ENCODE results near the gene ISM1. TPM values are rescaled to one million over a fixed set of nuclear protein-coding genes. Genes with fewer than 3 reads are reported as not detected.

The ISM1 gene
- total RNA-seq, 2 donors from 2014 or later = 0.09 to 0.34 TPM

DNA sequence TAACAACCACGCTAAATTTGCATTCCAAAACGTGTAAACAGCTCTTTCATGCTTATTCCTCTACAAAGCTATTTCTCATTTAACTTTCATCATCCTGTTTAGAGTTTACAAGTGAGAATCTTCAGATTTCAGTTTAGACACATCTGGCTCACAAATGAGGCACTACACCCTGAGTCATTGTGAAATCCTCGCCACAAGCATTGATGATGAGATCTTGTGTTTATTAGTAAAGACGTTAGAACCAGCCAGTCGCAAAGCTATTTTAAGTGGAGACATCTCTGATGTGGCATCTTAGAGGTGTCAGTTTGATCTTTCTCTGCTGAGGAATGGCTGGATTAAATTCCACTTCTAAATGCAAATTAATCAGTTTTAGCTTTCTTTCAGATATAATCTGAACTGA, 8.3 kb upstream of the ISM1 start:
- peak; percentile 91 for ATAC-seq (replicated peaks)
- Mint-ChIP-seq H3K27me3 (peaks cover 34% of the 10 kb centered on the region), H3K4me1 (no peaks in the 10 kb centered on the region), H3K9me3 (no peaks in the 10 kb centered on the region), H3K36me3 (ENCODE audit: low read depth) (no peaks in the 10 kb centered on the region), H3K27ac (no peak overlapping the region), H3K4me3 (no peak overlapping the region)

DNA sequence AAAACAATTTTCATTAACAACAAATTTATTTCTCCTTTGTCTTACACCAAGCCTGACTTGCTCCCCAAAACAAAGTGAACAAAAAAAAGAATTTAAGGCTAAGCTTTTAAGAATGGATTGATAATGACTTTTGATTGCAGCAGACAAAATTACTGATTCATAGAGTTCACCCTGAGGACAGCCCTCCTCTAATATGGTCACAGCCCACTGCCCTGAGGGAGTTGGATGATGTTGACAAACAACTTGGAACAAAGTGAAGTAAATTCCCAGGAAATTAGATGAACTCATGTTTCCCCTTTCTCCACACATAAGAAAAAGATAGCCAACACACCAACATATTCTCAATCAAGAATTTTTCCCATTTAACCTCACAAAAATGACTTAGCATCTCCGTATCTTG, 7.7 kb upstream of the ISM1 start:
- no peak for ATAC-seq (replicated peaks)
- Mint-ChIP-seq H3K4me3 (no peak overlapping the region), H3K27ac (no peak overlapping the region), H3K9me3 (no peaks in the 10 kb centered on the region), H3K4me1 (no peaks in the 10 kb centered on the region), H3K36me3 (ENCODE audit: low read depth) (no peaks in the 10 kb centered on the region), H3K27me3 (peaks cover 40% of the 10 kb centered on the region)

DNA sequence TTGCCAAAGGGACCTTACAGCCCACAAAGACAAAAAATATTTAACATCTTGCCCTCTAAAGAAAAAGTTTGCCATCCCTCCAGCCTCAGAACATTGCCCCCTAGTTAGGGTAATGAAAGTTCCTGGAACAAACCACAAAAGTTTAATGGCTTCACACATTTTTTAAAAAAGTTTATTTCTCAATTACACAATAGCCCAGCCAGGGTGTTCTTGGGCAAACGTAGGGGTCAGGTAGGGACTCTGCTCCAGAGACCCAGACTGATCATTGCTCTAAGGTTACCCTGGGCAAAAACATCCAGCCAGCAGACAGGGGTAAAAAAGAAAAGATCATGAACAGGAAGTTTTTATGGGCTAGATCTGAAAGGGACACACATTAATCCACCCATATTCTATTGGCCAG, 4.5 kb upstream of the ISM1 start:
- no peak for ATAC-seq (replicated peaks)
- Mint-ChIP-seq H3K4me1 (peaks cover 5% of the 10 kb centered on the region), H3K27me3 (peaks cover 54% of the 10 kb centered on the region), H3K27ac (no peak overlapping the region), H3K9me3 (no peaks in the 10 kb centered on the region), H3K36me3 (ENCODE audit: low read depth) (peaks cover 7% of the 10 kb centered on the region), H3K4me3 (no peak overlapping the region)

DNA sequence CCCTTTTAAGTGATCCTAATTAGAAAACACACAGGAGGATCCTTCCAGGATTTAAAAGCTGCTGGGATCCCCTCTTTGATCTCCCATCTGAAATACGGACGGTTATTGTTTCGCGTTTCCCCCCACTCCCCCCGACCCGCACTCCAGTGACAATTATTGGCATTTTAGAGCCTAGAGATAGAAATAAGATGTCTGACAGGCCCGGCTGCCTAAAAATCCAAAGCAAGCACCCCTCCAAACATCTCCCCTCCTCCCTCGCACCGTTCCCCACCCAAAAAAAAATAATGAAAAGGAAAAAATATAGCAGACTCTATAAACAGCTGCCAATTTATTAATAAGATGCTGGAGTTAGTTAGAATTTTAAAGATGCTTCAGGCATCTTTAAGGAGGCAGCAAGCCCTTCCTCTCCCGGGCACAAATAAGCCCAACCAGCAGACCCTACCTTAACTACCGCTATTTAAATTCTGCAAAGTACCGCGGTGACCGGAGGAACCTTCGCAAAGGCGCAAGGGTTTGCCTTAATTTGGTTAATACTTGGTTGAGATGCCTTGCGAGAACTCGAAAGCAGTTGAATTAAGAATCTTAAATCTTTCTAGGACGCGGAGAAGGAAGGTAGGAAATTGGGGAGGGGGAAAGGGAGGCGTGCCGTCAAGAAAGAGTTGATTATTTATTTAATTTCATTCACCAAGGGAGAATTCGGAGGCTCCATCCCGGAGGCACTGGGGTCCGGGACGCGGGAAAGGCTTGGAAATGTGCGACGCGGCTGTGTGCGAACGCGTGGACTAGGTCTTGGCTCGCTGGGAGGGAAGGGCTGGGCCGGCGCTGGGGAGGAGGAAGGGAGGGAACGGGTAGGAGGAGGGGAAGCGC, 1.5 kb upstream of the ISM1 start:
- no peaks in the 10 kb centered on the region for H3K9me3 Mint-ChIP-seq
- peaks cover 37% of the 10 kb centered on the region for H3K27me3 Mint-ChIP-seq
- H3K36me3 Mint-ChIP-seq (ENCODE audit: low read depth) = peaks cover 7% of the 10 kb centered on the region
- ATAC-seq (replicated peaks) = no peak
- peak overlapping the region; percentile 74 for H3K4me3 Mint-ChIP-seq
- no peak overlapping the region for H3K27ac Mint-ChIP-seq
- H3K4me1 Mint-ChIP-seq = peaks cover 5% of the 10 kb centered on the region

DNA sequence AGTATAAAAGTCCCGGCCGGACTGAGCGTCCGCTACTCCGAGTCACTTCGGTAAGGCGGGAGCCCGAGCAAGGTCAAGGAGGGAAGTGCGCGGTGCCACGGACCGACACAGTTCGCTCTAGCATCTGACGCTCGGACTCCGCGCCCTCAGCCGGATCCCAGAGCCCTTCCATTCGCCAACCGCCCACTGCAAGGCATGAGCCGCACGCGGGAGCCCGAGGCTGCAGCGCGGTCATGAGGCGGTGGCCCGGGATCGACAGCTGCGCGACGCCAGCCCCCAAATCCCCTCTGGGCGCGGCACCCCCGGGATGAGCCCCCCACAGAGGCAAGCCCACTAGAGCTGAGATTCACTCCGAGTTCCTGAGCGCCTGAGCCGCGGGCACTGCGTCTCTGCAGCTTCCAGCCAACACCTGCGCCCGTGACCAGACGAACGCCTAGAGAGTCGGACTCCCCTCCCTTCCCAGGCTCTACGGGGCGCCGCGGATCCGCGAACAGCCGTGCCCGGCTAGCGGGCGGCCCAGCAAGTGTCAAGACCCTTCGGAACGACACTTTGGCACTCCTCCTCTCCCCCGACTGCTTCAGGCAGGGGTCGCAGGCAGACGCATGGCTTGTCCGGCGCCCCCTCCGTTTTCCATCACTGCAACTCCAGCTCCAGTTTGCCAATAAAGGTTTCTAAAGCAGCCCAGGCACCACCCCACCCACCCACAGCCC, 725 bp upstream of the ISM1 start:
- Mint-ChIP-seq H3K27me3 (peaks cover 32% of the 10 kb centered on the region), H3K36me3 (ENCODE audit: low read depth) (peaks cover 7% of the 10 kb centered on the region), H3K27ac (no peak overlapping the region), H3K4me3 (peak overlapping the region; percentile 74), H3K9me3 (no peaks in the 10 kb centered on the region), H3K4me1 (peaks cover 5% of the 10 kb centered on the region)
- peak; percentile 54 for ATAC-seq (replicated peaks)

DNA sequence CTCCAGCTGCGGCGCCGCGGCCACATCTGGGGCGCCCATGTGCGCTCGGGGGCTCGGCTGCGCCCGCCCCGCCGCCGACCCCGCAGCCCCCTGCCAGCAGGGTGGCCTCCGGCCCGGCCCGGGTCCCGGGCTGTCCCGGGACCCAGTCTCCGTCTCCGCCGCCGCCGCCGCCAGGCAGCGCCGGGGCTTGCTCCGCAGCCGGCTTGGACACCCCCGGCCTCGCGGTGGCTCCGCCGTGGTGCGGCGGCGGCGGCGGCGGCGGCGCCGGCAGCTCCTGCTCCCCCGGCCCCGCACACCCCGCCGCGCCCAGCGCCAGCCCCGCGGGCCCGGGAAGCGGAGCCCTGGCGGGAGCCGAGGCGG, 219 bp downstream of the ISM1 start:
- peaks cover 5% of the 10 kb centered on the region for H3K4me1 Mint-ChIP-seq
- ATAC-seq (replicated peaks) = peak; percentile 40
- H3K27ac Mint-ChIP-seq = no peak overlapping the region
- H3K36me3 Mint-ChIP-seq (ENCODE audit: low read depth) = peaks cover 7% of the 10 kb centered on the region
- peaks cover 3% of the 10 kb centered on the region for H3K9me3 Mint-ChIP-seq
- H3K4me3 Mint-ChIP-seq = no peak overlapping the region
- H3K27me3 Mint-ChIP-seq = peaks cover 28% of the 10 kb centered on the region

DNA sequence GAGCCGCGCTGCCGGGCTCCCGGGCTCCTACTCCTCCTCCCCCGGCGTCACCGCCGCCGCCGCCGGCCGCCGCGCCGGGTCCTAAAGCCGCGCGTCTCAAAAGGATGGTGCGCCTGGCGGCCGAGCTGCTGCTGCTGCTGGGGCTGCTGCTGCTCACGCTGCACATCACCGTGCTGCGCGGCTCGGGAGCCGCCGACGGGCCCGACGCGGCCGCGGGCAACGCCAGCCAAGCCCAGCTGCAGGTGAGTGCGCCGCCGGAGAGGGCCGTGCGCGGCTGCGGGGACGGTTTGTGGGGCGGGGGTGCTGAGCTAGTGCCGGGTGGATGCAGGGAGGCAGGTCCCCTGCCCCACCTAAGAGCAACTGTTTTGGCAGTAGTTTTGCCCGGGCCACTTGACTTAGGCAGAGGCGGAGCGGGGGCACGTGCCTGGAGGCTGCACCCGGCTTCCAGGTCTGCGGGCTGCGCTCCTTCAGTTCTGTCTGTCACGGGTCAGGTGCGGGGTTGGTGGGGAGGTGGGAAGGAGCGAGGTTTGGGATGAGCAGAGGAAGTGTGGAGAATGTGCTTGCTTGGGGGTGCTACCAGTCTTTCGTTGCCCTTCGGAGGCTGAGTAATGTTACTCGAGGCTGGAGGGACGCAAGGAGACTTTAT, 722 bp downstream of the ISM1 start:
- peaks cover 5% of the 10 kb centered on the region for H3K4me1 Mint-ChIP-seq
- ATAC-seq (replicated peaks) = peak; percentile 73
- H3K27me3 Mint-ChIP-seq = peaks cover 25% of the 10 kb centered on the region
- H3K36me3 Mint-ChIP-seq (ENCODE audit: low read depth) = peaks cover 7% of the 10 kb centered on the region
- no peak overlapping the region for H3K27ac Mint-ChIP-seq
- peak overlapping the region; percentile 74 for H3K4me3 Mint-ChIP-seq
- peaks cover 6% of the 10 kb centered on the region for H3K9me3 Mint-ChIP-seq

DNA sequence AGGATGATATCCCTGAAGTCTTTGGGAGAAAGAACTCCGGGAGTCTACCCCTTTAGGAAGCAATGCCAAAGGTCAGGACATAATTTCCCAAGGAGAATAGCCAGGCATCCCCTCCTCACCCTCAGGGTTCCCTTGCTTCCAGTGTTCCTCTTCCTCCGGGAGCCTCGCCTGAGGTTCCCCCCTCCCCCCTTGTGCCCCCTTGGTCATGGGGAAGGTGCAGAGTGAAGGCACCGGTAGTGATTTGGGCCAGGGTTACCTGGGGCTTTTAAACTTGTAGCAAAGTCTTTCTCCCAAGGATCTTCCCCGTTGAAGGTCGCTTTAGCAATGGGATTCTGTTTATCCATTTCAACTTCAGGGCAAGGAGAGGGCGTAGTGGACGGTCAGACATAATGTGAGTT, 1.2 kb downstream of the ISM1 start:
- peak overlapping the region; percentile 74 for H3K4me3 Mint-ChIP-seq
- peaks cover 24% of the 10 kb centered on the region for H3K27me3 Mint-ChIP-seq
- H3K4me1 Mint-ChIP-seq = peaks cover 5% of the 10 kb centered on the region
- H3K27ac Mint-ChIP-seq = no peak overlapping the region
- peaks cover 7% of the 10 kb centered on the region for H3K36me3 Mint-ChIP-seq (ENCODE audit: low read depth)
- no peak for ATAC-seq (replicated peaks)
- H3K9me3 Mint-ChIP-seq = peaks cover 6% of the 10 kb centered on the region

DNA sequence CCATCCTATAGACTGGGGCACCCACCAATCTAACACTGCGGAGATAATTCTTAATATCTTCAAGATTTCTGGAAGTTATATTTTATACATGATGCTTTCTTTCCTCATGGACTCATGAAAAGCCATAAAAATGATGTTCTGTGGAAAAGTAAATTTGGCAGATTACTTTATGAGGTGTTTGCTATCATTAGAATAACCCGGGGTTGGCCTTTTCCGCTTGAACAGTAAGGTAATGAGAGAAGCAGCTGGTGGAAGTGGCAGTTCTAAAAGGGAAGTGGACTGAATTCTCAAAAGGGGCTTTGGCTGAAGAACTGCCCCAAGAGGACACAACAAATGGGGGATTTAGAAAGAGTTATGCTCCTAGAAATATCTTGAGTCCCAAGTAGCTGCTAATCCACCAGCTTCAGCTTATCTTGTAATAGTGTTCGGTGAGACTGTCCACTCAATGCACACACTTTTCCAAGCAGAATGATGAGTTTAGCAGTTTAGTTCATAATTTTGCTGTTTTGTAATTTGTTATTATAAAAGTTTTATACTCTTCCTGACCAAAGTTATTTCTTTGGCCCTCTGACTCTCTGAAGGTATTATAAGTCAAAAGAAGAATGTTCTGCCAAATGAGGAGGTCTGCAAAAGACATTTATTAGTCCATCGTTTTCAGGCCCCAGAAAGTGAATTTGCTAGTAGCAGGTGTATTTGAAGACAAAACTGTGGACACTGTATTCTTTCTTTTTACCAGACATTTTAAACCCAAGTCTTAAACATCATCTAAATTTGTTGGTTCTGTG, 2.9 kb downstream of the ISM1 start:
- peaks cover 7% of the 10 kb centered on the region for H3K36me3 Mint-ChIP-seq (ENCODE audit: low read depth)
- peaks cover 10% of the 10 kb centered on the region for H3K27me3 Mint-ChIP-seq
- no peak overlapping the region for H3K4me3 Mint-ChIP-seq
- peaks cover 10% of the 10 kb centered on the region for H3K4me1 Mint-ChIP-seq
- ATAC-seq (replicated peaks) = no peak
- no peak overlapping the region for H3K27ac Mint-ChIP-seq
- peaks cover 6% of the 10 kb centered on the region for H3K9me3 Mint-ChIP-seq

DNA sequence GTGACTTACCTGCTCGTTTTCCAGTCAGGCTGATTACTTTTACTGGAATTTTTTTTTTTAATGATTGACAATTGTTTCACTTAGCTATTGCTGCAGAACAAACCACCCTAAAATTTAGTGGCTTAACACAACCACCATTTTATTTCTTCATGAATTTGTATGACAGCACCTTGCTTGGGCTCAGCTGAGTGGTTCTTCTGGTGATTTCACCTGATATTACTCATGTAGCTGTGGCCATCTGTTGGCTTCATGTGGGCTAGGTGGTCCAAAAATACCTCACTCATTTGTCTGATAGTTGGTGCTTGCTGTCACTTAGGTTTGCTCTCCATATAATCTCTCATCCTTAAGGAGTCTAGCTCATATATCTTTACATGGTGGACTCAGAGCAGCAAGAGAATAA, 5.3 kb downstream of the ISM1 start:
- ATAC-seq (replicated peaks) = no peak
- Mint-ChIP-seq H3K36me3 (ENCODE audit: low read depth) (no peaks in the 10 kb centered on the region), H3K9me3 (peaks cover 6% of the 10 kb centered on the region), H3K4me3 (no peak overlapping the region), H3K4me1 (peaks cover 27% of the 10 kb centered on the region), H3K27me3 (no peaks in the 10 kb centered on the region), H3K27ac (no peak overlapping the region)

DNA sequence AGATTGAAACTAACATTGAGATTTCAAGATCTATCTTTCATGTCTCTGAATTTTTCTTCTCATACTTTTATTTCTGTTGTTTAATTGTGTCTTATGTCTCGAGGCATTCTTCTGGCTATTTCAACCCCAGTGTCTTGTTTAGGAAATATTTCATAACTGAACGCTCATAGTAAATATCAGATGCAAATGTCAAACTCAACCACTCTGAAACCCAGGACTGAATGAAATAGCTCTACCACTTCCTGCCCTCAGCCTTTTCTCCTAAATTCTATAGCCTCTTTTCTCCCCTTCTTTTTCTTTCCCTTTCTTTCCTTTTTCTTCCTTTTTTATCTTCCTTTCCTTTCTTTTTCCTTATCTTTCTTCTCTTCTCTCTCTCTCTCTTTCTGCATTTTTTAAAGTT, 7.7 kb downstream of the ISM1 start:
- Mint-ChIP-seq H3K36me3 (ENCODE audit: low read depth) (no peaks in the 10 kb centered on the region), H3K4me3 (peak overlapping the region; percentile 34), H3K9me3 (peaks cover 6% of the 10 kb centered on the region), H3K4me1 (peaks cover 32% of the 10 kb centered on the region), H3K27ac (peak overlapping the region; percentile 75), H3K27me3 (no peaks in the 10 kb centered on the region)
- ATAC-seq (replicated peaks) = no peak

DNA sequence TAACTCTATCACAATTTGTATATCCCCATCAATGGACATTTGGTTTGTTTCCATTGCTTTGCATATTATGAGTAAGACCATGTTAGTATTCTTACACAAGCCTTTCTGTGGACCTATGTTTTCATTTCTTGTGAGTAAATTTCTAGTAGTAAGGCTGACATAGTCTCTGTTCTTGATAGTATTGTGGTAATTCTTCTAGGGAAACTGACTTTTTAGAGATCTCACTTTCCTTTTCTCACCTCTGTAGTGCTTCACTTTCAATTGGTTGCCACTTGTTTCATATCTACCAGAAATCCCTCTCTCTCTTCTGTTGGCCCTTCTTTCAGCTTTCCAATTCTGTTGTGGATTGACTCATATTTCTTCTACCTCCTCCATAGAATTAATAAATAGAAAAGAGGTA, 8.5 kb downstream of the ISM1 start:
- peak; percentile 73 for ATAC-seq (replicated peaks)
- Mint-ChIP-seq H3K27me3 (no peaks in the 10 kb centered on the region), H3K4me1 (peaks cover 32% of the 10 kb centered on the region), H3K27ac (peak overlapping the region; percentile 75), H3K36me3 (ENCODE audit: low read depth) (no peaks in the 10 kb centered on the region), H3K4me3 (peak overlapping the region; percentile 34), H3K9me3 (peaks cover 6% of the 10 kb centered on the region)

DNA sequence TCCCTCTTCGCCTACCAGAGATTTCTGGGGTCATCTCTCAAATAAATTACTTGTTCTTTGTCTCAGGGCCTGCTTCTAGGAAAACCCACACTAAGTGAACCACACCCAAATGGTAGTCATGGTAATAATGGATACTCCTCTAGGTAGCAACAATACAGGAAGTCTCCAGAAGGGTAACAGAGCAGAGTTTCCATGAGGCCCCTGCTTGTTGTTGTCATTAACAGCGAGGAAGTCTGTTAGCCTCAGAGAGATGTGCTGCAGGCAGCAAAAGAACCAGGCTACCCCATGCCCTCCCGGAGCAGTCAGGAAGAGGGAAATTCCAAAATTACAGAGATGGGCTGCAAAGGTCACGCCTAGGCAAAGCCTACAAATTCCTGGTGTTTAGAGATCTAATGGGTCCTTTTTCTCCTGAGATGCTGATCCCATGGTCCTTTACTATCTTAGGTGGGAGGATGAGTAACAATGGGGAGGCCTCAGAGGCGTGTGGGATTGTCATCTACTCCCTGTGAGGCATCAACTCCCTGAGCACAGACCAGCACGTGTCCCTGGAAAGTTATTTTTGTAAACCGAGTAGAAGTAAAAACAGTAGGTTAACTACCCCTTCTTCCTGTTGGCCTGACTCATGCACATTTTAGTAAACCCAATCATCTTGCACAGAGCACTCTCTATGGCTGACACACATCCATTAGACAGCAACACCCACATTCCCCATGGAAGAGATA, 10.1 kb downstream of the ISM1 start:
- peak; percentile 79 for ATAC-seq (replicated peaks)
- Mint-ChIP-seq H3K9me3 (peaks cover 4% of the 10 kb centered on the region), H3K36me3 (ENCODE audit: low read depth) (no peaks in the 10 kb centered on the region), H3K4me3 (peak overlapping the region; percentile 34), H3K27ac (peak overlapping the region; percentile 64), H3K27me3 (no peaks in the 10 kb centered on the region), H3K4me1 (peaks cover 32% of the 10 kb centered on the region)

DNA sequence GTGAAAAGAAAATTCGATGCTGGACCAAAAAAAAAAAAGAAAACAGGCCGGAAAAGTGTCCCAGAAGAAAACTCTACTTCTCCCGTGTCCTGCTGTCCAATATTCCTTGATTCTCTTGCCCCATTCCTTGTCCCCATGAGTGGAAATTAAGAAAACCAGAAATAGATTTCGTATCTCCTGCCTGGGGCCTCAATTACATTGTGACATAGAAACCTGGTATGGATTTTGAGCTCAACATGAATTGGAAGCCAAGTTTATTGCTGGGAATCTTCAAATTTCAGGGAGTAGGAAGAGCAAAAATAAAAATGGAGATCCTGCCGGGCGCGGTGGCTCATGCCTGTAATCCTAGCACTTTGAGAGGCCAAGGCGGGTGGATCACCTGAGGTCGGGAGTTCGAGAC, 11.9 kb downstream of the ISM1 start:
- Mint-ChIP-seq H3K27me3 (no peaks in the 10 kb centered on the region), H3K4me1 (peaks cover 32% of the 10 kb centered on the region), H3K36me3 (ENCODE audit: low read depth) (no peaks in the 10 kb centered on the region), H3K9me3 (no peaks in the 10 kb centered on the region), H3K4me3 (no peak overlapping the region), H3K27ac (no peak overlapping the region)
- ATAC-seq (replicated peaks) = no peak
